DOHH2 (cell line): ENCODE results near the gene INPP4B.

Experiments used
- EZH2phosphoT487 ChIP-seq: fragments of 200-600 bp; sonication (generic); IDR thresholded peaks from 2 replicates; pipeline ENCODE4 v1.6.1; 2017; ENCODE audit warnings: borderline replicate concordance, mild to moderate bottlenecking, antibody characterized with exemption, low read length, moderate library complexity, mixed read lengths
- TF ChIP-seq, protein P1 (sequence below): fragments of 200-600 bp; sonication (generic); IDR thresholded peaks from one replicate; pipeline ENCODE4 v1.5.1; 2014; ENCODE audit warnings: antibody characterized with exemption, mild to moderate bottlenecking, low read depth, low read length; ENCODE audit not compliant: poor library complexity, severe bottlenecking

DNA sequence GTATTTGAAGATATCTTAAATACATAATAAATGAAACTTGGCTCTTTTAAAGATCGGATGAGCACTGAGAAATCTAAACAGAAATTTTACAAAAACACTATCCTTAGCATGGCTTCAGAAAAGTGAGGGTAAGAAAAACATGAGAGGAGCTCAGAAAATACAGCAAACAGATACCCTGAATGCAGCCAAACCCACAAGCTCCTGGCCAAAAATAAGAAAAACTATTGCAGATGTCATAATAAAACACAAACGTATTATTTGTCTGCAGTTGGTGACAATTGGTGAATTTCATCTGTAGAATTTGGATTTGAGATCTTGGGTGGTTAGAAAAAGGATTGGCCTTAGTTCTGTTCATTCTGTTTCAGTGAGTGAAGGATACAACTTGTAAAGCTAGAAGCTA lies 603.9 kb downstream of the INPP4B start:
- TF ChIP-seq, protein P1, sequence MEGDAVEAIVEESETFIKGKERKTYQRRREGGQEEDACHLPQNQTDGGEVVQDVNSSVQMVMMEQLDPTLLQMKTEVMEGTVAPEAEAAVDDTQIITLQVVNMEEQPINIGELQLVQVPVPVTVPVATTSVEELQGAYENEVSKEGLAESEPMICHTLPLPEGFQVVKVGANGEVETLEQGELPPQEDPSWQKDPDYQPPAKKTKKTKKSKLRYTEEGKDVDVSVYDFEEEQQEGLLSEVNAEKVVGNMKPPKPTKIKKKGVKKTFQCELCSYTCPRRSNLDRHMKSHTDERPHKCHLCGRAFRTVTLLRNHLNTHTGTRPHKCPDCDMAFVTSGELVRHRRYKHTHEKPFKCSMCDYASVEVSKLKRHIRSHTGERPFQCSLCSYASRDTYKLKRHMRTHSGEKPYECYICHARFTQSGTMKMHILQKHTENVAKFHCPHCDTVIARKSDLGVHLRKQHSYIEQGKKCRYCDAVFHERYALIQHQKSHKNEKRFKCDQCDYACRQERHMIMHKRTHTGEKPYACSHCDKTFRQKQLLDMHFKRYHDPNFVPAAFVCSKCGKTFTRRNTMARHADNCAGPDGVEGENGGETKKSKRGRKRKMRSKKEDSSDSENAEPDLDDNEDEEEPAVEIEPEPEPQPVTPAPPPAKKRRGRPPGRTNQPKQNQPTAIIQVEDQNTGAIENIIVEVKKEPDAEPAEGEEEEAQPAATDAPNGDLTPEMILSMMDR, result no peak
- no peak for TF ChIP-seq EZH2phosphoT487
